Measurements from ENCODE around the gene ANO2.

Gene ANO2

DNA sequence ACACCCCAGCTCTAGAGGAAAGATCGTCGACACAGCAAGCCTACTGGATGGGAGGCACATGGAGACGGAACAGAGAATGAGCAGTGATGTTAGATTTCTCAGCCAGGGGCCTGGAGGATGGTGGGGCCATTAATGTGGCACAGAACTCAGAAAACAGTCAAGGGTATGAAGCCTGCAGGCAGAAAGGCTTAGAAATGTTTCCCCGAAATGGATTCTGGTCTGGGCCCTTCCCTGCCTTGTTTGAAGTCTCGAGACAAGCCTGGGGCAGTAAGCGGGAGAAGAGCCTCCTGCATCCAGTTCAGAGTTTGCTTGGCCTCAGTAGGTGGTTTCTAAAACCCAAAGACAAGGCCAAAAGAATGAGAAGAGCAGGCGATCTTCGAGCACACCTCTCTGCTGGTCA lies 354.7 kb downstream of the ANO2 start:
- TF ChIP-seq, protein P1, sequence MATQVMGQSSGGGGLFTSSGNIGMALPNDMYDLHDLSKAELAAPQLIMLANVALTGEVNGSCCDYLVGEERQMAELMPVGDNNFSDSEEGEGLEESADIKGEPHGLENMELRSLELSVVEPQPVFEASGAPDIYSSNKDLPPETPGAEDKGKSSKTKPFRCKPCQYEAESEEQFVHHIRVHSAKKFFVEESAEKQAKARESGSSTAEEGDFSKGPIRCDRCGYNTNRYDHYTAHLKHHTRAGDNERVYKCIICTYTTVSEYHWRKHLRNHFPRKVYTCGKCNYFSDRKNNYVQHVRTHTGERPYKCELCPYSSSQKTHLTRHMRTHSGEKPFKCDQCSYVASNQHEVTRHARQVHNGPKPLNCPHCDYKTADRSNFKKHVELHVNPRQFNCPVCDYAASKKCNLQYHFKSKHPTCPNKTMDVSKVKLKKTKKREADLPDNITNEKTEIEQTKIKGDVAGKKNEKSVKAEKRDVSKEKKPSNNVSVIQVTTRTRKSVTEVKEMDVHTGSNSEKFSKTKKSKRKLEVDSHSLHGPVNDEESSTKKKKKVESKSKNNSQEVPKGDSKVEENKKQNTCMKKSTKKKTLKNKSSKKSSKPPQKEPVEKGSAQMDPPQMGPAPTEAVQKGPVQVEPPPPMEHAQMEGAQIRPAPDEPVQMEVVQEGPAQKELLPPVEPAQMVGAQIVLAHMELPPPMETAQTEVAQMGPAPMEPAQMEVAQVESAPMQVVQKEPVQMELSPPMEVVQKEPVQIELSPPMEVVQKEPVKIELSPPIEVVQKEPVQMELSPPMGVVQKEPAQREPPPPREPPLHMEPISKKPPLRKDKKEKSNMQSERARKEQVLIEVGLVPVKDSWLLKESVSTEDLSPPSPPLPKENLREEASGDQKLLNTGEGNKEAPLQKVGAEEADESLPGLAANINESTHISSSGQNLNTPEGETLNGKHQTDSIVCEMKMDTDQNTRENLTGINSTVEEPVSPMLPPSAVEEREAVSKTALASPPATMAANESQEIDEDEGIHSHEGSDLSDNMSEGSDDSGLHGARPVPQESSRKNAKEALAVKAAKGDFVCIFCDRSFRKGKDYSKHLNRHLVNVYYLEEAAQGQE (IDR thresholded peaks at IDR 0.05; ENCODE audit: insufficient read depth in 1 of 2, low read depth in 2 of 2, low read length in 2 of 2) = no peak
- no peak for TF ChIP-seq FOXP2 (optimal IDR thresholded peaks at IDR 0.05; ENCODE audit: borderline replicate concordance, extremely low read depth, extremely low read length, insufficient read depth)
- TF ChIP-seq SIN3A (IDR thresholded peaks at IDR 0.05; ENCODE audit: borderline replicate concordance, insufficient read depth, low read length) = no peak

DNA sequence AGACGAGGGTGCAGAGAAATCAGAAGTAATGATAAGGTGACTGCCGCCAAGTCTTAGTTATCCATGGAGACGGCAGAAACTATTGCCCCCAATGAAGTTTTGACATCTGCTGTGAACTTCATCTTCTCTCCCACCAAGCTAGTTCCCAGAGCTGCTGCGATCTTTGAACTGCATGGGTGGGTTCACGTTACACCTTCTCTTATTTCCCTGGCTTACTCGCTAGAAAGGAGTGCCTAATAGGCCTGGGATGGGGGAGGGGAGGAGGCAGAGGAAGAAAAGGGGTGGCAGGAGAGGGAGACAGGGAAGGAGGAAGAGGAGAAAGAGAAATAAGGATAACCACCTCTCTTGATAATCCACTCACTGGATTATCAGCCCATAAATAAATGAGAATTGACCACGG lies 356.0 kb downstream of the ANO2 start:
- TF ChIP-seq, protein P1 (IDR thresholded peaks at IDR 0.05; ENCODE audit: insufficient read depth in 1 of 2, low read depth in 2 of 2, low read length in 2 of 2) = no peak
- no peak for TF ChIP-seq FOXP2 (optimal IDR thresholded peaks at IDR 0.05; ENCODE audit: borderline replicate concordance, extremely low read depth, extremely low read length, insufficient read depth)
- TF ChIP-seq POLR2AphosphoS5 (IDR thresholded peaks at IDR 0.05; ENCODE audit: low read depth, low read length) = no peak
- no peak for TF ChIP-seq SIN3A (IDR thresholded peaks at IDR 0.05; ENCODE audit: borderline replicate concordance, insufficient read depth, low read length)
- TF ChIP-seq TAF1 (IDR thresholded peaks at IDR 0.05; ENCODE audit: borderline replicate concordance, insufficient read depth, low read length) = no peak

DNA sequence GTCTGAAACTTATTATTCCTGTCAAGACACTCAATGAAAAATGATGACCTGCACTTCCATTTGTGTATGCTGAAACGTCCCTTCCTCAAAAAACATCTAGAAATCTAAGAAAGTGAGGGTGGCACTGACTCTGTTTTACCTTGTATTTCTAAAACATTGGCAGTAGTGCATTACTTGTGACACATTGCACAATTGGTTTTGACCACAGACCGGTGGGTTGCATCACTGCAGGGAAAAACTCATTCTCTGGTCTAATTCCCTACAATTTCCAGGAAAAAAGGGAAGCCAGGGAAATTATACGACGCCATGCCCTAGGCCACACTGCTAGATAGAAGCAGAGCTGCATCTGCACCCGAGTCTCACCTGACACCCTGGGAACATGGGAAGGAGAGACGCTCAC lies 356.5 kb downstream of the ANO2 start:
- TF ChIP-seq, protein P1 (IDR thresholded peaks at IDR 0.05; ENCODE audit: insufficient read depth in 1 of 2, low read depth in 2 of 2, low read length in 2 of 2) = no peak
- TF ChIP-seq TAF1 (IDR thresholded peaks at IDR 0.05; ENCODE audit: borderline replicate concordance, insufficient read depth, low read length) (no peak), POLR2AphosphoS5 (IDR thresholded peaks at IDR 0.05; ENCODE audit: low read depth, low read length) (no peak), SIN3A (IDR thresholded peaks at IDR 0.05; ENCODE audit: borderline replicate concordance, insufficient read depth, low read length) (no peak), FOXP2 (optimal IDR thresholded peaks at IDR 0.05; ENCODE audit: borderline replicate concordance, extremely low read depth, extremely low read length, insufficient read depth) (no peak)

DNA sequence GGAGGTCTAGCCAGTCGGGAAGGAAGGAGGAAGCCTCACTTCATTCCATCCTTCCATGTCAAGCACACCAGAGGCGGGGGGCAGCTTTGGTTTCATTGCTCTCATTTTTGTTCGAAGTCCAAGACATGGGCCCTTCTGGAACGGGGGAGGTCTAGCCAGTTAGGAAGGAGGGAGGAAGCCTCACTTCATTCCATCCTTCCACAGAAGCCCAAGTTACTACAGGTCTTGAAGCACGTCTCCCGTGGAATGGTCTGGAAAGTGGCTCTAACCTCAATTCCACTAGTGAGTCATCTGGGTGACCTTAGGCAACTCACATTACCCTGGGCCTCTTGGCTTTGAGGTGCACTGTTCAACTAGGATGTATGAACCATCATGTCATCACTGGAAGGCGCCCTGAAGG lies 356.9 kb downstream of the ANO2 start:
- TF ChIP-seq, protein P1 (IDR thresholded peaks at IDR 0.05; ENCODE audit: insufficient read depth in 1 of 2, low read depth in 2 of 2, low read length in 2 of 2) = no peak
- TF ChIP-seq POLR2AphosphoS5 (IDR thresholded peaks at IDR 0.05; ENCODE audit: low read depth, low read length) = no peak
- no peak for TF ChIP-seq FOXP2 (optimal IDR thresholded peaks at IDR 0.05; ENCODE audit: borderline replicate concordance, extremely low read depth, extremely low read length, insufficient read depth)
- no peak for TF ChIP-seq TAF1 (IDR thresholded peaks at IDR 0.05; ENCODE audit: borderline replicate concordance, insufficient read depth, low read length)
- TF ChIP-seq SIN3A (IDR thresholded peaks at IDR 0.05; ENCODE audit: borderline replicate concordance, insufficient read depth, low read length) = no peak

DNA sequence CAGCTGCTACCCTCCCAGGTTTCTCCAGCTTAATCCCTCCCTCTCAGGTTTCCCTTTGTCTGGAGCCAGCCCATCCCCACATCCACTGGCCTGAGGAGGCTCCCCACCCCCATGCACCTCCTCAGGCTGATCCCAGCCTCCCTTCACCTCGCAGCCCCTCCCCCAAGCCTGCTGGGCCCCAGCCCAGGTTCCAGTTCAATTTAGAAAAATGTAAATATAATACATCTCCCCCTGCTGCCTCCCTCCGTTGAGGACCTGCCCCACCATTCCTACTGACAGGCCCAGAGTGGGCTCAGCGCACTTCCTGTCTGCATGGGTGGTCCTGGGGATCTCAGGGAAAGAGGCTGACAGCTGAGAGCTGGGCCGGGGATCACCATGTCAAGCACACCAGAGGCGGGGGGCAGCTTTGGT lies 357.3 kb downstream of the ANO2 start:
- no peak for TF ChIP-seq POLR2AphosphoS5 (IDR thresholded peaks at IDR 0.05; ENCODE audit: low read depth, low read length)
- no peak for TF ChIP-seq TAF1 (IDR thresholded peaks at IDR 0.05; ENCODE audit: borderline replicate concordance, insufficient read depth, low read length)
- TF ChIP-seq, protein P1 (IDR thresholded peaks at IDR 0.05; ENCODE audit: insufficient read depth in 1 of 2, low read depth in 2 of 2, low read length in 2 of 2) = no peak
- TF ChIP-seq SIN3A (IDR thresholded peaks at IDR 0.05; ENCODE audit: borderline replicate concordance, insufficient read depth, low read length) = no peak
- no peak for TF ChIP-seq FOXP2 (optimal IDR thresholded peaks at IDR 0.05; ENCODE audit: borderline replicate concordance, extremely low read depth, extremely low read length, insufficient read depth)
